K562 (cell line): ENCODE results near the gene C4A. TPM values are rescaled to one million over a fixed set of nuclear protein-coding genes. Genes with fewer than 3 reads are reported as not detected.

Experiments
- ARID1B ChIP-seq: fragments of 450-650 bp; IDR thresholded peaks from 2 replicates; pipeline ENCODE4 v1.6.1; 2016; ENCODE audit warnings: antibody characterized with exemption, mild to moderate bottlenecking, inconsistent platforms
- BRCA1 ChIP-seq, 2 experiments: fragments of 450-650 bp in 1 of 2; sonication (generic) in 1 of 2; formaldehyde crosslinking in 1 of 2; IDR thresholded peaks; 2 replicates each; pipeline versions ENCODE4 v1.5.0 to v1.6.1; 2017 to 2020; ENCODE audit warnings: mild to moderate bottlenecking in 1 of 2, missing genetic modification reagents in 1 of 2
- CBX1 ChIP-seq: sonication (generic); IDR thresholded peaks from 2 replicates; pipeline ENCODE4 v1.6.1; 2016; ENCODE audit warnings: antibody characterized with exemption, low read depth, mild to moderate bottlenecking
- E2F5 ChIP-seq: sonication (generic); formaldehyde crosslinking; IDR thresholded peaks from 2 replicates; pipeline ENCODE4 v1.8.0; 2022; ENCODE audit warnings: mild to moderate bottlenecking, missing genetic modification reagents
- EHMT2 ChIP-seq: fragments of 450-650 bp; IDR thresholded peaks from 2 replicates; pipeline ENCODE4 v1.6.1; 2018; ENCODE audit warnings: antibody characterized with exemption
- FOS ChIP-seq: IDR thresholded peaks from 3 replicates; pipeline ENCODE4 v1.6.1; 2011; ENCODE audit not compliant: insufficient read length; ENCODE audit errors: extremely low read depth
- HDGF ChIP-seq: fragments of 450-650 bp; IDR thresholded peaks from 2 replicates; pipeline ENCODE4 v1.6.1; 2016
- HIVEP1 ChIP-seq: fragments of 250-450 bp; sonication (Bioruptor Pico); IDR thresholded peaks from 2 replicates; pipeline ENCODE4 v1.4.0; 2020; ENCODE audit warnings: mild to moderate bottlenecking
- KLF1 ChIP-seq: fragments of 450-650 bp; IDR thresholded peaks from 2 replicates; pipeline ENCODE4 v1.6.1; 2016; ENCODE audit warnings: missing genetic modification characterization, missing compliant biosample characterization
- MAFG ChIP-seq: fragments of 450-650 bp; conservative IDR thresholded peaks from 2 replicates; pipeline ENCODE4 v1.6.1; 2016; ENCODE audit warnings: missing genetic modification characterization, missing compliant biosample characterization
- NFIX ChIP-seq: fragments of 250-450 bp; sonication (Bioruptor Pico); IDR thresholded peaks from 2 replicates; pipeline ENCODE4 v1.4.0; 2020; ENCODE audit warnings: low read depth, mild to moderate bottlenecking, moderate library complexity
- NRF1 ChIP-seq, 2 experiments: fragments of 450-650 bp; IDR thresholded peaks in 1 of 2; conservative IDR thresholded peaks in 1 of 2; 2 replicates each; pipeline ENCODE4 v1.6.1; 2014; ENCODE audit warnings: mild to moderate bottlenecking in 2 of 2
- OTX1 ChIP-seq: fragments of 450-650 bp; formaldehyde crosslinking; IDR thresholded peaks from 2 replicates; pipeline ENCODE4 v1.4.0; 2022; ENCODE audit warnings: mild to moderate bottlenecking
- SFPQ ChIP-seq: fragments of 200-400 bp; formaldehyde crosslinking; IDR thresholded peaks from 2 replicates; pipeline ENCODE4 v1.6.1; 2017; ENCODE audit warnings: mild to moderate bottlenecking, low read depth, low read length, moderate library complexity
- SMARCE1 ChIP-seq: fragments of 450-650 bp; IDR thresholded peaks from 2 replicates; pipeline ENCODE4 v1.7.1; 2016; ENCODE audit warnings: mild to moderate bottlenecking
- TAF7 ChIP-seq: fragments of 450-650 bp; IDR thresholded peaks from 2 replicates; pipeline ENCODE4 v1.6.1; 2016; ENCODE audit warnings: missing genetic modification characterization, missing compliant biosample characterization
- ZFPM2 ChIP-seq: fragments of 250-450 bp; sonication (Bioruptor Pico); IDR thresholded peaks from 2 replicates; pipeline ENCODE4 v1.5.1; 2022; ENCODE audit warnings: mild to moderate bottlenecking
- ZNF124 ChIP-seq: sonication (generic); formaldehyde crosslinking; IDR thresholded peaks from 2 replicates; pipeline ENCODE4 v1.8.1; 2022; ENCODE audit warnings: missing genetic modification reagents
- ZNF41 ChIP-seq: fragments of 250-450 bp; sonication (Bioruptor Pico); conservative IDR thresholded peaks from 2 replicates; pipeline ENCODE4 v1.4.0; 2020; ENCODE audit warnings: mild to moderate bottlenecking
- ZNF445 ChIP-seq: fragments of 250-450 bp; sonication (Bioruptor Pico); IDR thresholded peaks from 2 replicates; pipeline ENCODE4 v1.4.0; 2020; ENCODE audit warnings: low read depth, mild to moderate bottlenecking, moderate library complexity
- ZSCAN29 ChIP-seq: fragments of 450-650 bp; IDR thresholded peaks from 2 replicates; pipeline ENCODE4 v1.6.1; 2017
- polyA plus RNA-seq, 8 experiments: library from polyadenylated mRNA; depleted of rRNA in 4 of 8; stranded (reverse) in 5 of 8; unstranded in 3 of 8; fragments of >200 nt; fragmentation: Nextera tagmentation in 2 of 8; fragmentation: Illumina TruSeq in 1 of 8; extraction: Ambion mirVana in 2 of 8; extraction: Trizol in 1 of 8; gene quantifications; 2 replicates each; pipeline versions ENCODE4 v1.2.1 to v1.2.3, GENCODE V29; 2011 to 2014; ENCODE audit warnings: inconsistent platforms in 1 of 8, missing spikeins in 1 of 8
- total RNA-seq, 7 experiments: library from RNA; depleted of rRNA in 6 of 7; stranded (reverse); fragments of >200 nt in 6 of 7; fragmentation: Illumina TruSeq in 2 of 7; extraction: Trizol in 2 of 7; gene quantifications; 2 replicates each; pipeline versions ENCODE4 v1.2.1 to v1.2.3, GENCODE V29; 2011 to 2021; ENCODE audit warnings: low replicate concordance in 1 of 7

The C4A gene
- total and polyA plus RNA-seq, 9 of the 15 experiments (the other 6 are each of a cell fraction or from before 2014, with no cell fraction given): 0.27 to 7.6 (median 5.0) TPM

GRCh38 chr6:32047084-32047478 lies 65.2 kb downstream of the C4A start (continued):
- TF ChIP-seq SFPQ: no peak
- TF ChIP-seq BRCA1 (IDR thresholded peaks at IDR 0.05): no peak
- 0 out of 2 replicates have a peak, but pooled peaks have one; percentile 67 for TF ChIP-seq BRCA1 (CRISPR knock-in tag; IDR thresholded peaks at IDR 0.05)
- no peak for TF ChIP-seq EHMT2
- TF ChIP-seq HIVEP1 (CRISPR knock-in tag): no peak
- peak; percentile 62 for TF ChIP-seq ARID1B
- TF ChIP-seq NRF1 (conservative IDR thresholded peaks at IDR 0.05 in 1 of 2, IDR thresholded peaks at IDR 0.05 in 1 of 2): no peak
- TF ChIP-seq SMARCE1: peak; percentile 62
- no peak for TF ChIP-seq CBX1
- TF ChIP-seq ZFPM2 (CRISPR knock-in tag): no peak
- no peak for TF ChIP-seq ZNF124 (CRISPR knock-in tag)
- no peak for TF ChIP-seq TAF7 (tag)
- TF ChIP-seq FOS: peak; percentile 40
- TF ChIP-seq MAFG: no peak
- no peak for TF ChIP-seq ZSCAN29
- no peak for TF ChIP-seq ZNF41 (CRISPR knock-in tag)
- TF ChIP-seq ZNF445 (CRISPR knock-in tag): no peak
- TF ChIP-seq HDGF: no peak
- TF ChIP-seq KLF1: no peak
- TF ChIP-seq OTX1 (CRISPR knock-in tag): no peak
- TF ChIP-seq E2F5 (CRISPR knock-in tag): peak; percentile 45; the same call in 1 of the 2 replicates
- TF ChIP-seq NFIX: no peak
